ENCODE measurements around the gene PPP1R9B.
A peak's percentile ranks its signal among the peaks of the same experiment; 100 is the strongest.

The PPP1R9B gene

DNA sequence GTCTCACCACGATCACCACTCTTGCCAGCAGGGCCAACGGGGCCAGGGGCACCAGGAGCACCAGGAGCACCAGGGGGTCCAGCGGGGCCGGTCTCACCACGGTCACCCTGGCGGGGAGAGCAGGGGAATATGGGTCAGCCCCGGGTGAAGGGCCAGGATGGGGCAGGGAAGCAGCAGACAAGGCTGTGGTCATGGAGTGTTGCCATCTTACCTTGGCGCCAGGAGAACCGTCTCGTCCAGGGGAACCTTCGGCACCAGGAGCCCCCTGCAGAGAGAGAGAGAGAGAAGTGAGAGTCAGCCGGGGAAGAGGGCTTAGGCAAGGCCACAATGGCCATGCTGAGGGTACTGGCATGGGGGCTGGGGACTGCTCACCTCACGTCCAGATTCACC lies 38.0 kb upstream of the PPP1R9B start:
- no peak for DNase-seq

DNA sequence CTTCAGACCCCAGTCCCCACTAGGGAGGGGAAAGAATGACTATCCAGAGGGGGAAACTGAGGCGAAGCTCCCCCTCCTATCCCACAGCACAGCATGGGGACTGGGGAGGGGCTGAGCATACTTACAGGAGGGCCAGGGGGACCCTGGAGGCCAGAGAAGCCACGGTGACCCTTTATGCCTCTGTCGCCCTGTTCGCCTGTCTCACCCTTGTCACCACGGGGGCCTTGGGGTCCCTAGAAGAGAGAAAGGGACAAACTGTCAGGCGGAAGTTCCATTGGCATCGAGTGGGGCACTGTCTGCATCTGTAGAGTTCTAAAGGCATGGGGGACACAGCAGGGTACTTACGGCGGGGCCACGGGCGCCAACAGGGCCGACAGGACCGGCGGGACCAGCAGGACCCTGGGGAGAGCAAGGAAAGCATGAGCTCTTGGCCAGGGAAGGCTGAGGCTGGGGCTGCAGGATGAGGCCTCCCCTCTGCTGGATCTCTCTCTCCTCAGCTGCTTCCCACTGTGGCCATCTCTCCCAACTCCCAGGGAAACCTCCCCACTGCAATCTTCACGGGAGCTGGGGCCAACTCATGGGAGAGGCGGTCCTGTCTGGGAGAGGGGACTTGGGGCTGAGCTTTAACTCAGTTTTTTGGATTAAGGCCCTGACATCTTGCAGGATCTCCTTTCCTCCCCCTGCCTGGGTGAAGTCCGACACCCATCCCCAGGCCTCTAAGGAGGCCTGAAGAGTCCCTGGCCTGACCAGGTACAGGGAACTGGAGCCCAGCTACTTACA lies 37.5 kb upstream of the PPP1R9B start:
- DNase-seq: no peak

DNA sequence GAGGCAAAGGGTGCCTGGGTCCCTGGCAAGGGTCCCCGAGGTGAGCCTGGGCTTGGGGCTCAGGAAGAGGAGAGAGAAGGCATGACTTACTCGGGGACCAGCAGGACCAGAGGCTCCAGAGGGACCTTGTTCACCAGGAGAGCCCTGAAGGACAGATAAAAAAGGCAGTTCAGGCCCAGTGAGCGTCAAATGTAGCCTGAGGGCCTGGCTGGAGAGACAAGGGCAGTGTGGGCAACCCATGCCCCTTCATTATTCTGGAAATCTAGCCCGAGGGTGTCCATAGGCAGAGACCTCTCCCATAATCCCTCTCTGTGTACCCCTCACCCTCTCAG lies 36.9 kb upstream of the PPP1R9B start:
- DNase-seq: no peak

DNA sequence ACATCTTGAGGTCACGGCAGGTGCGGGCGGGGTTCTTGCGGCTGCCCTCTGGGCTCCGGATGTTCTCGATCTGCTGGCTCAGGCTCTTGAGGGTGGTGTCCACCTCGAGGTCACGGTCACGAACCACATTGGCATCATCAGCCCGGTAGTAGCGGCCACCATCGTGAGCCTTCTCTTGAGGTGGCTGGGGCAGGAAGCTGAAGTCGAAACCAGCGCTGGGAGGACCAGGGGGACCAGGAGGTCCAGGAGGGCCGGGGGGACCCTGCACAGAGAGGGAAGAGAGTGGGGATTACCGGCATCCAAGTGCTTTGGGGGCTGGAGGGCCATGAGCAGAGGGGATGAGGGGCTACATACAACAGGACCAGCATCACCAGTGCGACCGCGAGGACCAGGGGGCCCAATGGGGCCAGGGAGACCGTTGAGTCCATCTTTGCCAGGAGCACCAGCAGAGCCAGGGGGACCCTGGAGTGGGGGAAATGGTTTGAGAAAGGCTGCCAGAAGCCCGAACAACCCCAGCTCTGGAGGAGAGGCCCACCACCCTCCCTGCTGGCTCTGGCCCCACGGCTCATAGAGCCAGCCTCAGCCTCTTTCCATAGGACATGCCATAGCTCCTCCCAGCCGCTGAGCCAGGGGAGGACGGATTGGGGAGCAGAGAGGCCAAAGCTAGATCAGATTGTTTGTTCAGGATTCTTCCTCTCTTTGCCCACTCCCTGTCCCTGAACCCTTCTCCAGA lies 36.4 kb upstream of the PPP1R9B start:
- no peak for DNase-seq

DNA sequence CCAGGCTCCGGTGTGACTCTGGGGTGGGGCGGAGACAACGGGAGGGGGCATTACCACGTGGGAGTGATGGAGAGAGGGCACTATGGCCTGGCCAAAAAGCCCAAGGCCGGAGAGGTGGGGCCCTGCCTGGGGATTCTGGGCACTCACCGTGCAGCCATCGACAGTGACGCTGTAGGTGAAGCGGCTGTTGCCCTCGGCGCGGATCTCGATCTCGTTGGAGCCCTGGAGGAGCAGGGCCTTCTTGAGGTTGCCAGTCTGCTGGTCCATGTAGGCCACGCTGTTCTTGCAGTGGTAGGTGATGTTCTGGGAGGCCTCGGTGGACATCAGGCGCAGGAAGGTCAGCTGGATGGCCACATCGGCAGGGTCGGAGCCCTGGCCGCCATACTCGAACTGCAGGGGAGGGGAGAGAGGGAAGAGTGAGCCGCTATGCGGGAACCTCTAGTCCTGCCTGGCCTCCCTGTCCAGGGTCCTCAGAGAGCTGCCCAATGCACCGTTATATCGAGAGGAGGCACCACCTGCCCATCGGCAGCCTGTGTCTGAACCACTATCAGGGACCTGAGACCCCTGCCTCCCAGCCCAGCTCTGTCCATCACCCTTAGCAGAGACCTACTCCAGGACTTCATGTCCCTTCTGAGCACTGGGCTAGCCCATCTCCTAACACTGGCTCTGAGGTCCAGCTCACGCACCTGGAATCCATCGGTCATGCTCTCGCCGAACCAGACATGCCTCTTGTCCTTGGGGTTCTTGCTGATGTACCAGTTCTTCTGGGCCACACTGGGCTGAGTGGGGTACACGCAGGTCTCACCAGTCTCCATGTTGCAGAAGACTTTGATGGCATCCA lies 35.4 kb upstream of the PPP1R9B start:
- no peak for DNase-seq

DNA sequence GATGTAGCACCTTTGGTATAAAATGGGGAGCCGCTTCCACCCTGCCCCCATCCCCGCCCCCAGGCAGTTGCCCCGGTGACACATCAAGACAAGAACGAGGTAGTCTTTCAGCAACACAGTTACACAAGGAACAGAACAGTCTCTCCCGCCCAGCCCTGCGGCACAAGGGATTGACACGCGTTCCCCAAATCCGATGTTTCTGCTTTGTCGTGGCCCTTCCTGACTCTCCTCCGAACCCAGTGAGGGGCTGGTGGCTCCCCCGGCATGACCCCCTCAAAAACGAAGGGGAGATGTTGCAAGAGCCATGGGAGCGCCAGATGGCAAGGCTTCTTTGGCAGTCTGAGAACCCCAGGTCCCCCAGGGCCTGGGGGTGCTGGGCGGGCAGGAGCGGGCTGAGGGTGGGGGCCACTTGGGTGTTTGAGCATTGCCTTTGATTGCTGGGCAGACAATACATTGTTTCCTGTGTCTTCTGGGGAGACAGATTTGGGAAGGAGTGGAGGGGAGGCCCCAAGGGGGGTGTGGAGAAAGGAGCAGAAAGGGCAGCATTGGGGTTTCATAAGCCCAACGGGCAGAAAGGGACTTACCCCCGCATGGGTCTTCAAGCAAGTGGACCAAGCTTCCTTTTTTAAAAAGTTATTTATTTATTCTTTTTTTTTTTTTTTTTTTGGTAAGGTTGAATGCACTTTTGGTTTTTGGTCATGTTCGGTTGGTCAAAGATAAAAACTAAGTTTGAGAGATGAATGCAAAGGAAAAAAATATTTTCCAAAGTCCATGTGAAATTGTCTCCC lies 34.3 kb upstream of the PPP1R9B start:
- DNase-seq: peak in 45 of 56 donors; percentile 13 to 92 (median 62)

DNA sequence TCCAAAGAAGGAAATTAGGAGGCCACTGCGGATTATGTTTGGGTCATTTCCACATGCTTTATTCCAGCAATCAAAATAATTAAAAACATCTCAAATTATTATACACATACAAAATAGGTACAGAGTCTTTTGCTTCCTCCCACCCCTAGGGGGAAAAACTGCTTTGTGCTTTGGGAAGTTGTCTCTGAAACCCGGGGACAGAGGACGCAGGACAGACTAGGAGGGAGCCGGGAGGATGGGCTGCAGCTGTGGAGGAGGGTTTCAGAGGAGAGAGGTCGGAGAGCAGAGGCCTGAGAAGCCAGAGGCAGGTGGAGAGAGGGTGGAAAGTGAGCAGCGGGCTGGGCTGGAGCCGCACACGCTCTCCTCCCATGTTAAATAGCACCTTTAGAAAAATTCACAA lies 33.6 kb upstream of the PPP1R9B start:
- peak in 4 of 56 donors; percentile 35 to 54 (median 53) for DNase-seq

GRCh38 chr17:50183421-50183994 lies 33.0 kb upstream of the PPP1R9B start:
- DNase-seq: no peak

- no peak for DNase-seq
Measured at GRCh38 chr17:50182783-50183420, 32.4 kb upstream of the PPP1R9B start.

- no peak for DNase-seq
Measured at GRCh38 chr17:50181591-50182560, 31.4 kb upstream of the PPP1R9B start.

- peak in 48 of 56 donors; percentile 9 to 80 (median 44) for DNase-seq
Measured at GRCh38 chr17:50181144-50181543, 30.7 kb upstream of the PPP1R9B start.

GRCh38 chr17:50180620-50181019 lies 30.1 kb upstream of the PPP1R9B start:
- peak in 11 of 56 donors; percentile 8 to 44 (median 27) for DNase-seq

- DNase-seq: no peak
Measured at GRCh38 chr17:50180111-50180510, 29.6 kb upstream of the PPP1R9B start.

DNA sequence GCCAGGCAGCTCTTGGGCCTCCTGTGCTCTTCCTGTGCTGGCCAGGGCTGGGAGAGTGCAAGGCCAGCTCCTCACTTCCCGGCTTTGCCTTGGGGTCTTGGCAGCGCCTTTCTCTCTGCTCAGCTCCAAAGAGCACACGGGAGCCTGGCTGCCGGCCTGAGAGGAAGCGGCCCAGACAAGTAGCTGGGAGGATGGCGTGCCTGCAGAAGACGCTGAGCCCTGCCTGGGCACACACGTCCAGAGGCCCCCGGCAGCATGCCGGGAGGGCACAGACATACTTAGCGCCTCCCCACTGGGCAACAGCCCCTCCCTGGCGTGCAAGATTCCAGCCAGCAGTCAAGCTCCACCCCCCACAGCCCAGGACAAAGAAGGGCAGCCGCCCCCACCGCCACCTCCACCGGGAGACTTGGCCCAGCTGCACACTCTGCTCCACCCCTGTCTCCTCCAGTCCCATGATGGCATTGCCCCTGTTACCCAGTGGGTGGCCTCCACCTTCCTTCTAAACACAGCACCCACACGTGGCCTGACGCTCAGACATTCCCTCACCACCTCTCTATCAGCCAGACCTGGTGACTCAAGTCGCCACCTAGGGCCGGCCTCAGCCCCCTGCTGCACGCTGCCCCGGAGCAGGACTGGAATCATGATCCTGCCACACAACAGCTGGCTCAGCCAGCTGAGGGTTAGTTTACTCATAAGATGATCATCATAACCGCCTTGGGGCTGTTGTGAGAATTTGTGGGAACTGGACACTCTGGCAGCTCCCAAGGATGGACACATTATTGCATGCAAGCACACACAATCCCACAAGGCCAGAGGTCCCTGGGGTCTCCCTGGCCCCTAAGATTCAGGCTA lies 27.7 kb upstream of the PPP1R9B start:
- DNase-seq: peak in 38 of 56 donors; percentile 8 to 79 (median 46)

DNA sequence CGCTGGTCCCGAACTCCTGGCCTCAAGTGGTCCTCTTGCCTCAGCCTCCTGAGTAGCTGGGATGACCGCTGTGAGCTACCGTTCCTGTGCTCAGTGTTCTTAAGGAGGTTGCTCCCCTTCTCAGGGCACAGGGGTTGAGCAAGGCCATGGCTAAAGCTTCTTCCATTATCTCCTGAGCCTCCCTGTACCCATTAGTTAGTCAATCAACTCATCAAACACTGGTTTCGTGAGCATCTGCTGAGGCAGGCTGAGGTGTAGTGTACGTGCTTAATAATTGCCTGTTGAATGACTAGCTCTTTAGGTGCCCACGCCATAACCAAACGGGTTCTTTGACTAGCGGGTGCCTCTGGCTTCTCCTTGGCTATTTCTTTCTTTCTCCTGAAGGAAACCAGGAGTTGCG lies 27.0 kb upstream of the PPP1R9B start:
- no peak for DNase-seq

DNA sequence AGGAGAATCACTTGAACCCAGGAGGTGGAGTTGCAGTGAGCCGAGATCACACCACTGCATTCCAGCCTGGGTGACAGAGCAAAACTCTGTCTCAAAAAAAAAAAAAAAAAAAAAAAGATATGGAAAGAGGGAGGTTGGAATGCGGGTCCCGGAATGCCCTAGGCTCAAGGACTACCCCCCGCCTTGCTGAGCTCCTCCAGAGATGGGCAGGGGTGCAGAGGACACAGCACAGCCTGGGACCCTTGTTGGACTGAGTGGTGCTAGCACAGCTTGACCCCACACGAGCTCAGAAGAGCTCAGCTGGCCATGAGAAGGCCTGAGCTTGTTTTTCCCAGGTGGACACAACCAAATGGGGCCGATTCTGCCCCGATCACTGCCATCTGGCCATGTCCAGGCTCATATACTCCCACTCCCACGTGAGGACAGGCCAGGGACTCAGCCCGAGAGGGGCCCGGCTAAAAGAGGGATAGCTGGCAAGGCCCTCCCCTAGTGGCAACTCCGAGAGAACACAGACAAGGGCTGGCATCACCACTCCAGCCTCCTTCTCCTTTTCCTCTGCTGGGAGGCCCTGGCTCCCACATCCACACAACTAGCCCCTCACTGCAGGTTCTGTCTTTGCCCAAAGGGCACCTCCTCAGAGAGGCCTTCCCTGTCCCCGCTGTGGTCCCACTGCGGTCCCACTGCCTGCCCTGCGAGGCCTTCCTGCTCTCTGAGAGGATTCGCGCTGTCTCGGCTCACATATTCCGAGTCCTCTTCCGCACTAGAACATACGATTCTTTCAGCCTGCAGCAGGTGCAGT lies 26.3 kb upstream of the PPP1R9B start:
- no peak for DNase-seq

All from nucleus accumbens (tissue), 56 donors.